BLaER1 treated with 17β-estradiol and CSF1 and Interleukin-3, amounts not matched to agents 10 nM and 100 nM (cell line): ENCODE results near the gene SRSF7.

Experiments used
- H3K27ac ChIP-seq, 11 experiments: shearing (Covaris generic); formaldehyde crosslinking; 2 replicates each; pipeline ENCODE4 v1.8.1; 2022
- H3K27me3 ChIP-seq, 11 experiments: shearing (Covaris generic); formaldehyde crosslinking; 2 replicates each; pipeline ENCODE4 v1.8.1; 2022
- H3K36me3 ChIP-seq, 11 experiments: shearing (Covaris generic); formaldehyde crosslinking; 2 replicates each; pipeline ENCODE4 v1.8.1; 2022
- H3K4me1 ChIP-seq, 10 experiments: shearing (Covaris generic); formaldehyde crosslinking; 2 replicates each; pipeline ENCODE4 v1.8.1; 2022
- H3K4me2 ChIP-seq, 11 experiments: shearing (Covaris generic); formaldehyde crosslinking; 2 replicates each; pipeline ENCODE4 v1.8.1; 2022
- H3K4me3 ChIP-seq, 10 experiments: shearing (Covaris generic); formaldehyde crosslinking; 2 replicates each; pipeline ENCODE4 v1.8.1; 2022
- H3K9ac ChIP-seq, 11 experiments: shearing (Covaris generic); formaldehyde crosslinking; 2 replicates each; pipeline ENCODE4 v1.8.1; 2022
- H3K9me3 ChIP-seq, 11 experiments: shearing (Covaris generic); formaldehyde crosslinking; replicated peaks in 1 of 11; 2 replicates each; pipeline ENCODE4 v1.8.1; 2022
- H4K20me1 ChIP-seq, 11 experiments: shearing (Covaris generic); formaldehyde crosslinking; 2 replicates each; pipeline ENCODE4 v1.8.1; 2022
- Cebpa-rat ChIP-seq, 11 experiments: shearing (Covaris generic); IDR thresholded peaks; 2 replicates each; pipeline ENCODE4 v1.8.1; 2022

SRSF7 gene

DNA sequence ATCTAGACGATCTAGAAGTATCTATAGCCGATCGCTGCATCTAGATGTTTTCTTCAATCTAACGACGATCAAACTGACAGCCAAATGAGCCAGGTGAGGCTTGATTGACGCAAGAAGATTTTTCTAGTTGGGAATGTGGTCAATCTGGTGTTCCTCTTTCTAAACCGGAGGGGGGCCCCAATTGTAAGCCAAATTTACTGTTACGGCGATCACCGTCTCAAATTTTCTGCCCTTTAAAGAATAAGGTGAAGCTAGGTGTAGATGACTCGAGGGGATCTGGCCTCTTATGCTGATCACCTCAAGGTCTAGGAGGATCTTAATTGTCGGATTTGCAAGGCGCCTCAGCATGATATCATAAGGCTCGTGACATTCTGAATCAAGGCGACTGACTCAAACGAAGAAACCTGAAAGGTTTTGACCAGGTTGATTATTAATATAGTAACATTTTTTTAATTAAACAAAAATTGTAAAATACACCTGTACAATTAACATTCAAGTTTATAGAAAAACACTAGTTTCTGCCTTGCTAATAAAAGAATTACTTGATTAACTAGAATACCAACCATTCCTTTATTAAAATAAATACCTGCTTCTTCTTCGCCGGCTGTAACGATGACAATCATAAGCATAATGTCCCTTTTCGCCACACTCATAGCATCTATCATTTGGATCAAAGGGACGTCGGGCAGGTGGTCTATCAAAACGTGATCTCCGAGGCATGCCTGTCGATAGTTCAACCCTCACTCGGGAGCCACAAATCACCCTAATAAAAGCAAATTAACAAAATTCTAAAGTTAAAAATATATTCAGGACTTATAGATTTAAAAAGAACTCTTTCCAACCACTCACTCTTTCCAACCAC is 2.0 kb downstream of the SRSF7 start:
- H3K27ac ChIP-seq, result peak overlapping the region in 9 of 11 experiments; percentile 96 to 99 (median 98); a peak in 10 of 22 replicates

GRCh38 chr2:38748391-38748790 is 2.8 kb downstream of the SRSF7 start:
- Histone ChIP-seq H3K27ac (0 out of 22 replicates have a peak overlapping the region, but pooled peaks of 1 of the 11 experiments have one; percentile 12), H3K4me2 (peak overlapping the region; percentile 45 to 91 (median 86)), H3K4me3 (peak overlapping the region in 8 of 10 experiments; percentile 74 to 99 (median 95); a peak in 12 of 20 replicates), H3K4me1 (peaks cover 35 to 59% (median 43%) of the 10 kb centered on the region in 10 experiments), H3K27me3 (no peaks in the 10 kb centered on the region), H4K20me1 (peaks cover 71 to 77% (median 73%) of the 10 kb centered on the region in 11 experiments), H3K9me3 (peaks cover 0 to 5% (median 0%) of the 10 kb centered on the region in 11 experiments; a peak in 3 of 22 replicates), H3K36me3 (peaks cover 65 to 71% (median 69%) of the 10 kb centered on the region in 11 experiments), H3K9ac (peak overlapping the region in 9 of 11 experiments; percentile 4 to 99 (median 37); a peak in 12 of 22 replicates)
- TF ChIP-seq Cebpa-rat (IDR thresholded peaks at IDR 0.05), result no peak

More for the DNA sequence above, 2.0 kb downstream of the SRSF7 start:
- Histone ChIP-seq H3K4me3 (peak overlapping the region; percentile 74 to 99 (median 95)), H3K9ac (peak overlapping the region; percentile 96 to 100 (median 99)), H3K36me3 (peaks cover 58 to 63% (median 62%) of the 10 kb centered on the region in 11 experiments), H3K27me3 (no peaks in the 10 kb centered on the region), H3K4me2 (peak overlapping the region; percentile 75 to 92 (median 86)), H4K20me1 (peaks cover 63 to 69% (median 65%) of the 10 kb centered on the region in 11 experiments), H3K4me1 (peaks cover 35 to 65% (median 48%) of the 10 kb centered on the region in 10 experiments), H3K9me3 (peaks cover 0 to 5% (median 0%) of the 10 kb centered on the region in 11 experiments; a peak in 3 of 22 replicates)
- no peak for TF ChIP-seq Cebpa-rat (IDR thresholded peaks at IDR 0.05)

- Histone ChIP-seq H3K9me3 (peaks cover 0 to 5% (median 0%) of the 10 kb centered on the region in 11 experiments; a peak in 3 of 22 replicates), H3K9ac (peak overlapping the region; percentile 4 to 99 (median 37); a peak in 15 of 22 replicates), H3K27me3 (no peaks in the 10 kb centered on the region), H3K4me3 (peak overlapping the region in 8 of 10 experiments; percentile 74 to 99 (median 95); a peak in 11 of 20 replicates), H4K20me1 (peaks cover 77 to 82% (median 78%) of the 10 kb centered on the region in 11 experiments), H3K27ac (0 out of 22 replicates have a peak overlapping the region, but pooled peaks of 1 of the 11 experiments have one; percentile 12), H3K4me2 (peak overlapping the region; percentile 45 to 91 (median 86)), H3K36me3 (peaks cover 71 to 77% (median 75%) of the 10 kb centered on the region in 11 experiments), H3K4me1 (peaks cover 35 to 59% (median 43%) of the 10 kb centered on the region in 10 experiments)
- TF ChIP-seq Cebpa-rat (IDR thresholded peaks at IDR 0.05), result no peak
These were observed 3.3 kb downstream of the SRSF7 start for GRCh38 chr2:38747819-38748218.

- no peak for TF ChIP-seq Cebpa-rat (IDR thresholded peaks at IDR 0.05)
- peaks cover 0 to 4% (median 0%) of the 10 kb centered on the region in 11 experiments; a peak in 3 of 22 replicates for H3K9me3 ChIP-seq
- peak overlapping the region in 4 of 11 experiments; percentile 22 to 57 (median 44); a peak in 6 of 22 replicates for H3K9ac ChIP-seq
- H3K4me1 ChIP-seq, result peaks cover 34 to 59% (median 43%) of the 10 kb centered on the region in 10 experiments
- no peak overlapping the region for H3K27ac ChIP-seq
- no peaks in the 10 kb centered on the region for H3K27me3 ChIP-seq
- peaks cover 77 to 85% (median 83%) of the 10 kb centered on the region in 11 experiments for H3K36me3 ChIP-seq
- H3K4me2 ChIP-seq, result peak overlapping the region; percentile 45 to 91 (median 86); a peak in 20 of 22 replicates
- peaks cover 85 to 90% (median 86%) of the 10 kb centered on the region in 11 experiments for H4K20me1 ChIP-seq
- H3K4me3 ChIP-seq, result peak overlapping the region in 4 of 10 experiments; percentile 4 to 23 (median 10); a peak in 5 of 20 replicates
These were observed 4.1 kb downstream of the SRSF7 start for GRCh38 chr2:38747007-38747424.

DNA sequence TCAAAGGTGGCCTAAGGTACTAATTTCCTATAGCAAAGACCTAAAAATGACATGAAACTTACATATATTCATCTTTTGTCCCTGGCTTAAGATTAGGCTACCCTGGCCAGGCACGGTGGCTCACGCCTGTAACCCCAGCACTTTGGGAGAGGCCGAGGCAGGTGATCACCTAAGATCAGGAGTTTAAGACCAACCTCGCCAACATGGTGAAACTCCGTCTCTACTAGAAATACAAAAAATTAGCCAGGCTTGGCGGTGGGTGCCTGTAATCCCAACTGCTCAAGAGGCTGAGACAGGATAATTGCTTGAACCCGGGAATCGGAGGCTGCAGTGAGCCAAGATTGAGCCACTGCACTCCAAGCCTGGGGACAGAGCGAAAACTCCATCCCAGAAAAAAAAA is 5.9 kb downstream of the SRSF7 start:
- peaks cover 78 to 98% (median 94%) of the 10 kb centered on the region in 11 experiments for H3K36me3 ChIP-seq
- H3K4me2 ChIP-seq, result no peak overlapping the region; a peak in 1 of 22 replicates
- peaks cover 98 to 100% (median 100%) of the 10 kb centered on the region in 11 experiments for H4K20me1 ChIP-seq

GRCh38 chr2:38744399-38744780 is 6.8 kb downstream of the SRSF7 start:
- Histone ChIP-seq H3K4me1 (peaks cover 27 to 50% (median 34%) of the 10 kb centered on the region in 10 experiments), H3K9me3 (no peaks in the 10 kb centered on the region), H3K4me2 (no peak overlapping the region), H3K27me3 (no peaks in the 10 kb centered on the region), H3K4me3 (no peak overlapping the region), H4K20me1 (peaks cover 91 to 100% (median 99%) of the 10 kb centered on the region in 11 experiments), H3K27ac (no peak overlapping the region), H3K9ac (no peak overlapping the region), H3K36me3 (peaks cover 76 to 98% (median 93%) of the 10 kb centered on the region in 11 experiments)
- no peak for TF ChIP-seq Cebpa-rat (IDR thresholded peaks at IDR 0.05)

More for the DNA sequence above, 5.9 kb downstream of the SRSF7 start:
- Histone ChIP-seq H3K9me3 (no peaks in the 10 kb centered on the region; a peak in 2 of 22 replicates), H3K27ac (no peak overlapping the region), H3K9ac (no peak overlapping the region), H3K27me3 (no peaks in the 10 kb centered on the region), H3K4me1 (peaks cover 28 to 52% (median 36%) of the 10 kb centered on the region in 10 experiments), H3K4me3 (no peak overlapping the region)
- no peak for TF ChIP-seq Cebpa-rat (IDR thresholded peaks at IDR 0.05)

DNA sequence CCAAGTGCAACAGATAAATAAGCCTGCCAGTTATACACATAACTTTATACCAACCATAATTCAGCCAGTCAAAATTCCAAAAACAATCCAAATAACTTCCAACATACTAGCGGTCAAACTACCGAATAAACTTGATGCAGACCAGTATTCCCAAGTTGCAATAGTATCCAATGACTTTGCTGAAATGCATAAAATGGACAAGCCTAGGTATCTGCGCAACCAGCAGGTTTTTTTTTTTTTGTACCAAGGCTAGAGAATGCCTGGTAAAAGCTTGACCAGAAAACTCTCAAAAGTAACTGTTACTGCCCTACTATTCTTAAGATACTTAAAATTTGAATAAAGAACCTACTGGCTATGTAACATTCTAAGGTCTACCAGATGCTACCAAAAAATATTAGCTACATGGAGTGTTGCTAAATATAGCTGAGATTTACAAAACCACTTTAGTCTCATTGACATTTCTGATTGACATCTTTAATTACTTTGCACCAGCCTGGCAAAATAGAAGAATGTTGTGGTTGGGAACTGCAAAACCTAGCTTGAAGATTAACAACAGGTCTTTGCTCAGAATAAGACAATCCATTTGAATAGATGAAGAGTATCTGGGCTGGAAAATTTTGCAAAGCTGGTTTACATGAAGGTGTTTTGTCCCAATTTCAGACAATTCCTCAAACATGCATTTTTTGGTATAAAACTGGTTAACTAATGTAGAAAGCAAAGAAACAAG is 7.3 kb downstream of the SRSF7 start:
- Histone ChIP-seq H3K27ac (no peak overlapping the region), H4K20me1 (peaks cover 86 to 100% (median 99%) of the 10 kb centered on the region in 11 experiments), H3K4me1 (peaks cover 21 to 44% (median 28%) of the 10 kb centered on the region in 10 experiments), H3K4me2 (no peak overlapping the region), H3K36me3 (peaks cover 75 to 98% (median 93%) of the 10 kb centered on the region in 11 experiments), H3K4me3 (no peak overlapping the region), H3K9me3 (no peaks in the 10 kb centered on the region), H3K9ac (no peak overlapping the region), H3K27me3 (no peaks in the 10 kb centered on the region)
- TF ChIP-seq Cebpa-rat (IDR thresholded peaks at IDR 0.05), result no peak

- Histone ChIP-seq H3K4me2 (no peak overlapping the region), H3K9me3 (no peaks in the 10 kb centered on the region), H3K27ac (no peak overlapping the region), H4K20me1 (peaks cover 77 to 100% (median 99%) of the 10 kb centered on the region in 11 experiments), H3K9ac (no peak overlapping the region), H3K27me3 (no peaks in the 10 kb centered on the region), H3K4me1 (peaks cover 13 to 39% (median 20%) of the 10 kb centered on the region in 10 experiments), H3K4me3 (no peak overlapping the region), H3K36me3 (peaks cover 75 to 98% (median 93%) of the 10 kb centered on the region in 11 experiments)
- TF ChIP-seq Cebpa-rat (IDR thresholded peaks at IDR 0.05), result no peak
These were observed 8.2 kb downstream of the SRSF7 start for GRCh38 chr2:38742797-38743559.
